ENCODE results near the gene TANC1. TPM values are rescaled to one million over a fixed set of nuclear protein-coding genes. Genes with fewer than 3 reads are reported as not detected.
A peak's percentile ranks its signal among the peaks of the same experiment; 100 is the strongest.

Gene TANC1
- total RNA-seq, 2 donors from 2014 or later, result 51.8 to 58.9 TPM

DNA sequence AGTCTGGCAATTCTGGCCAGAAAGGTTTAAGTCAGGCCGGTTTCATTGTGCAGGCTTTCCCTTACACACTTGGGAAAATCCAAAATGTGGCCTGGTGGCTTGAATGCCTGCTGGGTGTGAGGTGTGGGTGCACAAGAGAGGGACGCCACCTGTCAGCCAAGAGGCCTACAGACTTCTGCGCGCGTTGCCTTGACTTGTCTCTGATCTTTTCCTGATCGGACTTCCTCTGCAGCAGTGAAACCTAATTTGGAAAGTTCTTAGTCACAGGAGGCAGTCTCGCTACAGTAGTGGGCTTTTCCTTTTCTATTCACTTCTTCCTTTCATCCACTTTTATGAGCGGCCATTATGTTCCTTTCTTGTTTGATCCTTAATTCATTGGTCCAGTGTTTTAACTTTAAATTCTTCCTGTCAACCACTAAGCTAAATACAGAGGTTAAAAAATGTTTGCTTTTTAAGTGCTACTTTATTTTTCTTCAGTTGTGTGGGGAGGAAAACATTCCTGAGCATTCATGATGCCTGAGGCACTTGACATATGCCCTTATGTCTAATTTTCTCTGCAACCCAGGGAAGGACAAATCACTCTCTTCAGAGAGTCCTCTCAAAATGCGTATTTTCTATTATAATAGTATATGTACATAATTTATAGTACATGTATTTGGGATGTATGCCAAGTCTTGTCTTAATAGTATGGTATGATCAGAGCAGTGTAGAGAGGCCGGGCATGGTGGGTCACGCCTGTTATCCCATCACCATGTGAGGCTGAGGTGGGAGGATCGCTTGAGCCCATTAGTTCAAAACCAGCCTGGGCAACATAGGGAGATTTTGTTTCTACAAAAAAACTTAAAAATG, 189.1 kb downstream of the TANC1 start:
- no peak overlapping the region for H3K4me3 ChIP-seq
- no peak for DNase-seq (ENCODE audit: low spot score)
- H3K27ac ChIP-seq, result no peak overlapping the region
- H3K27me3 ChIP-seq, result no peaks in the 10 kb centered on the region
- H3K4me1 ChIP-seq, result peaks cover 0 to 45% of the 10 kb centered on the region in 2 donors
- no peaks in the 10 kb centered on the region for H3K9me3 ChIP-seq
- TF ChIP-seq, protein P1, sequence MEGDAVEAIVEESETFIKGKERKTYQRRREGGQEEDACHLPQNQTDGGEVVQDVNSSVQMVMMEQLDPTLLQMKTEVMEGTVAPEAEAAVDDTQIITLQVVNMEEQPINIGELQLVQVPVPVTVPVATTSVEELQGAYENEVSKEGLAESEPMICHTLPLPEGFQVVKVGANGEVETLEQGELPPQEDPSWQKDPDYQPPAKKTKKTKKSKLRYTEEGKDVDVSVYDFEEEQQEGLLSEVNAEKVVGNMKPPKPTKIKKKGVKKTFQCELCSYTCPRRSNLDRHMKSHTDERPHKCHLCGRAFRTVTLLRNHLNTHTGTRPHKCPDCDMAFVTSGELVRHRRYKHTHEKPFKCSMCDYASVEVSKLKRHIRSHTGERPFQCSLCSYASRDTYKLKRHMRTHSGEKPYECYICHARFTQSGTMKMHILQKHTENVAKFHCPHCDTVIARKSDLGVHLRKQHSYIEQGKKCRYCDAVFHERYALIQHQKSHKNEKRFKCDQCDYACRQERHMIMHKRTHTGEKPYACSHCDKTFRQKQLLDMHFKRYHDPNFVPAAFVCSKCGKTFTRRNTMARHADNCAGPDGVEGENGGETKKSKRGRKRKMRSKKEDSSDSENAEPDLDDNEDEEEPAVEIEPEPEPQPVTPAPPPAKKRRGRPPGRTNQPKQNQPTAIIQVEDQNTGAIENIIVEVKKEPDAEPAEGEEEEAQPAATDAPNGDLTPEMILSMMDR (IDR thresholded peaks at IDR 0.05), result no peak
- H3K36me3 ChIP-seq, result peaks cover 9% of the 10 kb centered on the region

DNA sequence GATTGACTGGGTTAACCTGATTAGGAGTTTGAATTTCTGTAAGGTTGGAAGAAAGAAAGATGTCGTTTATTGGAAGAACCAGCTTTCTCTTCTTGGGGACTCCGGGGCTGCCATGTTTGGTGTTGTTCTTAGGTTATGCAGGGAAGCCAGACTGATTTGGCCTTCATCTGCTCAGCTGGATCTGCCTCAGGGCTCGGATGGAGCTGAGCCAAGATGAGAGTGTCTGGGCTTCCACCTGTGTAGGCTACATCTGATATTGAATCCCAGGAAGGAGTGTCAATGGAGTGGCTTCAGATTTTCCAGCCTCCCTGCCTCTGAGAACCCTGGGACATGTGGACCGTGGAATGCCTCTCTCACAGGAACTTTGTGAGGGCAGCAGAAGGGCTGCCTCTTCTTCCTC, 192.0 kb downstream of the TANC1 start:
- TF ChIP-seq, protein P1 (IDR thresholded peaks at IDR 0.05), result no peak
- Histone ChIP-seq H3K4me1 (peaks cover 0 to 39% of the 10 kb centered on the region in 2 donors), H3K27me3 (no peaks in the 10 kb centered on the region), H3K4me3 (no peak overlapping the region), H3K36me3 (peaks cover 10% of the 10 kb centered on the region), H3K9me3 (no peaks in the 10 kb centered on the region), H3K27ac (peak overlapping the region in 1 of 2 donors; percentile 30)
- DNase-seq (ENCODE audit: low spot score), result no peak

DNA sequence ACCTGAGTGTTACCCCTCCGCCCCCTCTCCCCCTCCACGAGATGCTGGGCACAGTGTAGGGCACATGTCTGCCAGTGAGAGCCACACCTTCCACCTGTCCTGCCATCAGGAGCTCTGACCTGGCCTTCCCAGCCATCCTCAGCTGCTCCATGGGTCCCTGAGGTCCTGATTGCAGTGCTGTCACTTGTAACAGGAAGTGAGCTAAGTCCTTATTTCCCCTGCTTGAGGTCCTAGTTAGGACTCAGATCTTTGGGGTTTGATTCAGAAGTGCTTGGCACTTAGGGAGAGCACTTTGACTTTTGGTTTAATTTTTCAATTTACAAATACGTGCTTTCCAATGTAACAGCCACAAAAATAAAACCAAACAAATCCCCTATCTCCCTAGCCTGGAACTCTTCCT, 192.5 kb downstream of the TANC1 start:
- H3K27me3 ChIP-seq, result no peaks in the 10 kb centered on the region
- no peaks in the 10 kb centered on the region for H3K9me3 ChIP-seq
- H3K4me1 ChIP-seq, result peaks cover 0 to 39% of the 10 kb centered on the region in 2 donors
- TF ChIP-seq, protein P1 (IDR thresholded peaks at IDR 0.05), result no peak
- peak overlapping the region in 1 of 2 donors; percentile 30 for H3K27ac ChIP-seq
- no peak overlapping the region for H3K4me3 ChIP-seq
- H3K36me3 ChIP-seq, result peaks cover 10% of the 10 kb centered on the region
- DNase-seq (ENCODE audit: low spot score), result no peak

DNA sequence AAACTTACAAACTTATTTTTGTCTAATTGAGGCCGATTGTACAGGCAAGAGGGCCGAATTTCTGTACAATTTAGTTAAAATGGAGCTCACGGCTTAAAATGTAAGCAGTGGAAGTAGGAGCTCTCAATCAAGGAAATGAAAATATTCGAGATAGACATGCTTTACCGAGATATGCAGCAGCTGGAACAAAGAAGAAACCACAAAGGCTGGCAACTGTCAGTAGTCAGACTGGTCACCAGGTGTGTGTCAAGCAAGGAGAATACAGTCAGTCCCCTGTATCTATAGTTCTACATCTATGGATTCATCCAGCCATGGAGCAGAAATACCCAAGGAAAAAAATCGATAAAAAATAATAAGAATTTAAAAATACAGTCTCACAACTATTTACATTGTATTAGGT, 195.5 kb downstream of the TANC1 start:
- no peak for DNase-seq (ENCODE audit: low spot score)
- TF ChIP-seq, protein P1 (IDR thresholded peaks at IDR 0.05), result no peak
- H3K4me1 ChIP-seq, result peaks cover 0 to 45% of the 10 kb centered on the region in 2 donors
- no peaks in the 10 kb centered on the region for H3K9me3 ChIP-seq
- H3K4me3 ChIP-seq, result no peak overlapping the region
- H3K27me3 ChIP-seq, result no peaks in the 10 kb centered on the region
- H3K36me3 ChIP-seq, result peaks cover 21% of the 10 kb centered on the region
- H3K27ac ChIP-seq, result peak overlapping the region; percentile 67 to 80

DNA sequence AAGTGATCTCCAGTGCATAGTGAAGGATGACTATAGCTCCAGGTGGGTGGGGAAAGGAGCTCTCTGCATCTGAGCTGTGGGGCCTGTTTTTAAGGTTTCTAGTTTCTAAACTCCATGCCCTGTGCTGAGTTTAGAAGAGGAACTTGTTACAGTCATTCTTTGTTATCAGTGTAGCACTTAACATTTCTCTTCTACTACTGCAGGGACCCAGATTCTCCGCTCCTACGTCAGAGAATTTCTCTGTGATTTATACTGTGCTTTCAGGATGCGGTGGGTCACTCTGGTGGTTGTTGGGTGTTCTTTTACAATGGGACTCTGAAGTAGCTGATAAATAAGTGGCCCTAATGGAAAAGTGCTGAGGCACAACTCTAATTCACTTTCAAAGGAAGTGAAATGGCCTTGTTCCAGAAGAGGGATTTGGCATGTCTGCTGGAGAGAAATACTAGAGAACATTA, 196.0 kb downstream of the TANC1 start:
- Histone ChIP-seq H3K27ac (peak overlapping the region; percentile 67 to 80), H3K36me3 (peaks cover 21% of the 10 kb centered on the region), H3K4me1 (peaks cover 0 to 48% of the 10 kb centered on the region in 2 donors), H3K4me3 (no peak overlapping the region), H3K27me3 (no peaks in the 10 kb centered on the region), H3K9me3 (no peaks in the 10 kb centered on the region)
- TF ChIP-seq, protein P1 (IDR thresholded peaks at IDR 0.05), result no peak
- no peak for DNase-seq (ENCODE audit: low spot score)

Data from right atrium auricular region (tissue), 2 donors.